Measurements from ENCODE around the gene TMEM63A. TPM values are rescaled to one million over a fixed set of nuclear protein-coding genes. Genes with fewer than 3 reads are reported as not detected.

The TMEM63A gene
- total RNA-seq, 1 experiment from 2014 or later: 115 TPM

- Histone ChIP-seq H3K9me2 (ENCODE audit: insufficient read depth) (no peaks in the 10 kb centered on the region), H2AFZ (no peak overlapping the region), H3K79me2 (ENCODE audit: low read depth) (peaks cover 12% of the 10 kb centered on the region), H3K27me3 (ENCODE audit: insufficient read depth, low read depth) (no peaks in the 10 kb centered on the region), H3K36me3 (ENCODE audit: low read depth) (no peaks in the 10 kb centered on the region), H3F3A (ENCODE audit: insufficient read depth, low read depth) (peaks cover 20% of the 10 kb centered on the region; the same call in 1 of the 2 replicates), H3K4me2 (peak overlapping the region; percentile 12; the same call in 1 of the 2 replicates), H3K4me3 (no peak overlapping the region), H4K20me1 (ENCODE audit: insufficient read depth) (no peaks in the 10 kb centered on the region), H3K27ac (no peak overlapping the region), H3K9me3 (ENCODE audit: insufficient read depth, low read depth) (no peaks in the 10 kb centered on the region), H3K4me1 (replicated peaks; ENCODE audit: insufficient read depth) (peaks cover 20% of the 10 kb centered on the region)
- BruUV-seq (replicated peaks): no TSS peak
- ChIA-PET CTCF (no interaction called here), POLR2A (ENCODE audit: unreplicated experiment) (no interaction called here)
- DNase-seq: peak in 1 of 2 experiments; percentile 82
- TF ChIP-seq, protein P1, sequence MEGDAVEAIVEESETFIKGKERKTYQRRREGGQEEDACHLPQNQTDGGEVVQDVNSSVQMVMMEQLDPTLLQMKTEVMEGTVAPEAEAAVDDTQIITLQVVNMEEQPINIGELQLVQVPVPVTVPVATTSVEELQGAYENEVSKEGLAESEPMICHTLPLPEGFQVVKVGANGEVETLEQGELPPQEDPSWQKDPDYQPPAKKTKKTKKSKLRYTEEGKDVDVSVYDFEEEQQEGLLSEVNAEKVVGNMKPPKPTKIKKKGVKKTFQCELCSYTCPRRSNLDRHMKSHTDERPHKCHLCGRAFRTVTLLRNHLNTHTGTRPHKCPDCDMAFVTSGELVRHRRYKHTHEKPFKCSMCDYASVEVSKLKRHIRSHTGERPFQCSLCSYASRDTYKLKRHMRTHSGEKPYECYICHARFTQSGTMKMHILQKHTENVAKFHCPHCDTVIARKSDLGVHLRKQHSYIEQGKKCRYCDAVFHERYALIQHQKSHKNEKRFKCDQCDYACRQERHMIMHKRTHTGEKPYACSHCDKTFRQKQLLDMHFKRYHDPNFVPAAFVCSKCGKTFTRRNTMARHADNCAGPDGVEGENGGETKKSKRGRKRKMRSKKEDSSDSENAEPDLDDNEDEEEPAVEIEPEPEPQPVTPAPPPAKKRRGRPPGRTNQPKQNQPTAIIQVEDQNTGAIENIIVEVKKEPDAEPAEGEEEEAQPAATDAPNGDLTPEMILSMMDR (conservative IDR thresholded peaks at IDR 0.05): no peak
- TF ChIP-seq EZH2 (IDR thresholded peaks at IDR 0.05; ENCODE audit: low read depth): no peak
- intact Hi-C loops (cut with micrococcal nuclease; ENCODE audit: unreplicated experiment): no loop called here
These were observed 4.2 kb upstream of the TMEM63A start for GRCh38 chr1:225886159-225887029.

DNA sequence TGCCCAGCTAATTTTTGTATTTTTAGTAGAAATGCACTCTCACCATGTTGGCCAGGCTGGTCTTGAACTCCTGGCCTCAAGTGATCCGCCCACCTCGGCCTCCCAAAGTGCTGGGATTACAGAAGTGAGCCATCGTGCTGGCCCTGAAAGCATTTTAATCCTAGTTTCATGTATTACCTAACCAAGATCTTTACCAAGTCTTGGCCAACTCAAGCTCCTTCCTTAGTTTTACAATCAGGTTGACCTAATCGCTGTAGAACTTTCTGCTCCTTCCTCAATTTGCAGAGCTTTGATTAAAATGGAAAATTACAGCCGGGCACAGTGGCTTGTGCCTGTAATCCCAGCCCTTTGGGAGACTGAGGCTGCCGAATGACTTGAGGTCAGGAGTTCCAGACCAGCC is 3.2 kb upstream of the TMEM63A start:
- Histone ChIP-seq H3K4me2 (no peak overlapping the region), H3K79me2 (ENCODE audit: low read depth) (peaks cover 23% of the 10 kb centered on the region), H3K36me3 (ENCODE audit: low read depth) (no peaks in the 10 kb centered on the region), H3K9me2 (ENCODE audit: insufficient read depth) (no peaks in the 10 kb centered on the region), H3K4me3 (no peak overlapping the region), H3K4me1 (replicated peaks; ENCODE audit: insufficient read depth) (peaks cover 30% of the 10 kb centered on the region), H3K9me3 (ENCODE audit: insufficient read depth, low read depth) (no peaks in the 10 kb centered on the region), H3F3A (ENCODE audit: insufficient read depth, low read depth) (peaks cover 28% of the 10 kb centered on the region; the same call in 1 of the 2 replicates), H3K27me3 (ENCODE audit: insufficient read depth, low read depth) (no peaks in the 10 kb centered on the region), H3K27ac (no peak overlapping the region), H2AFZ (no peak overlapping the region), H4K20me1 (ENCODE audit: insufficient read depth) (0 out of 2 replicates have a peak, but pooled peaks cover 8% of the 10 kb centered on the region)
- DNase-seq: no peak
- ChIA-PET POLR2A (ENCODE audit: unreplicated experiment) (interaction anchor here (0.7 kb wide), 1 partner anchor 318 kb away, joined by 6 read pairs; no protein-coding TSS in a partner anchor), CTCF (no interaction called here)
- TF ChIP-seq, protein P1 (conservative IDR thresholded peaks at IDR 0.05): no peak
- no peak for TF ChIP-seq EZH2 (IDR thresholded peaks at IDR 0.05; ENCODE audit: low read depth)
- BruUV-seq (replicated peaks): no TSS peak
- intact Hi-C loops (cut with micrococcal nuclease; ENCODE audit: unreplicated experiment): no loop called here

GRCh38 chr1:225883616-225884265 is 1.6 kb upstream of the TMEM63A start:
- CTCF ChIA-PET: interaction anchor here (0.6 kb wide), 2 partner anchors 16 to 523 kb away, joined by 4 to 6 read pairs; no protein-coding TSS in a partner anchor
- no peak for DNase-seq
- Histone ChIP-seq H2AFZ (peak overlapping the region; percentile 98; the same call in 1 of the 2 replicates), H3K36me3 (ENCODE audit: low read depth) (no peaks in the 10 kb centered on the region), H3K9me3 (ENCODE audit: insufficient read depth, low read depth) (no peaks in the 10 kb centered on the region), H3K9me2 (ENCODE audit: insufficient read depth) (no peaks in the 10 kb centered on the region), H3K4me1 (replicated peaks; ENCODE audit: insufficient read depth) (peaks cover 43% of the 10 kb centered on the region), H3K27me3 (ENCODE audit: insufficient read depth, low read depth) (no peaks in the 10 kb centered on the region), H3K27ac (no peak overlapping the region), H3K4me3 (peak overlapping the region; percentile 92; the same call in 1 of the 2 replicates), H3K4me2 (peak overlapping the region; percentile 94), H4K20me1 (ENCODE audit: insufficient read depth) (0 out of 2 replicates have a peak, but pooled peaks cover 12% of the 10 kb centered on the region), H3K79me2 (ENCODE audit: low read depth) (peaks cover 39% of the 10 kb centered on the region), H3F3A (ENCODE audit: insufficient read depth, low read depth) (peaks cover 30% of the 10 kb centered on the region; the same call in 1 of the 2 replicates)
- TF ChIP-seq EZH2 (IDR thresholded peaks at IDR 0.05; ENCODE audit: low read depth): no peak
- TF ChIP-seq, protein P1 (conservative IDR thresholded peaks at IDR 0.05): no peak
- POLR2A ChIA-PET (ENCODE audit: unreplicated experiment): interaction anchor here (0.9 kb wide), 1 partner anchor 13 kb away, joined by 7 read pairs; no protein-coding TSS in a partner anchor
- intact Hi-C loops (cut with micrococcal nuclease; ENCODE audit: unreplicated experiment): loop anchor here (5.0 kb wide), 1 partner anchor 179 kb away; the partner anchor contains the start of gene H3-3A
- BruUV-seq (replicated peaks): no TSS peak

All from PC-9 (cell line).